ENCODE measurements around the gene DOCK3. TPM values are rescaled to one million over a fixed set of nuclear protein-coding genes. Genes with fewer than 3 reads are reported as not detected.

DOCK3 gene
- total RNA-seq, 1 experiment from 2014 or later = 0.15 TPM

- ChIA-PET CTCF (no interaction called here), POLR2A (ENCODE audit: unreplicated experiment) (no interaction called here)
- H3K27me3 ChIP-seq (ENCODE audit: low read length) = peaks cover 30% of the 10 kb centered on the region
- no peaks in the 10 kb centered on the region for H3F3A ChIP-seq (ENCODE audit: low read length, unreplicated experiment)
- no peak overlapping the region for H3K4me3 ChIP-seq (ENCODE audit: low read length)
- no peak for TF ChIP-seq EZH2phosphoT487 (IDR thresholded peaks at IDR 0.05; ENCODE audit: borderline replicate concordance, low read length)
- TF ChIP-seq CTCF (conservative IDR thresholded peaks at IDR 0.05; ENCODE audit: low read depth, low read length) = no peak
- TF ChIP-seq EZH2 (IDR thresholded peaks at IDR 0.05; ENCODE audit: low read length, unreplicated experiment) = no peak
- no TSS peak for BruUV-seq (replicated peaks)
- no peaks in the 10 kb centered on the region for H4K20me1 ChIP-seq (ENCODE audit: low read length)
- DNase-seq (no peak), ATAC-seq (no peak)
- no peak overlapping the region for H3K27ac ChIP-seq (ENCODE audit: low read length)
- no peak overlapping the region for H3K9ac ChIP-seq (ENCODE audit: low read length)
- H3K4me2 ChIP-seq (ENCODE audit: low read length) = no peak overlapping the region
- no peaks in the 10 kb centered on the region for H3K9me2 ChIP-seq (replicated peaks; ENCODE audit: low read length)
- no peaks in the 10 kb centered on the region for H3K79me2 ChIP-seq (ENCODE audit: low read length)
- H3K4me1 ChIP-seq (ENCODE audit: insufficient read depth, low read length) = no peaks in the 10 kb centered on the region
- intact Hi-C loops (cut with micrococcal nuclease) = no loop called here
- H2AFZ ChIP-seq (ENCODE audit: low read length) = no peak overlapping the region
- no peaks in the 10 kb centered on the region for H3K36me3 ChIP-seq (ENCODE audit: low read depth, low read length)
- H3K9me3 ChIP-seq (ENCODE audit: low read length) = no peaks in the 10 kb centered on the region
Observed at GRCh38 chr3:50724831-50725230, 50.1 kb downstream of the DOCK3 start.

GRCh38 chr3:50734985-50735384 lies 60.3 kb downstream of the DOCK3 start:
- intact Hi-C loops (cut with micrococcal nuclease) = no loop called here
- no peaks in the 10 kb centered on the region for H3K27me3 ChIP-seq (ENCODE audit: low read length)
- H3K9me2 ChIP-seq (replicated peaks; ENCODE audit: low read length) = no peaks in the 10 kb centered on the region
- ChIA-PET CTCF (no interaction called here), POLR2A (ENCODE audit: unreplicated experiment) (no interaction called here)
- H3K4me3 ChIP-seq (ENCODE audit: low read length) = no peak overlapping the region
- H3K9ac ChIP-seq (ENCODE audit: low read length) = no peak overlapping the region
- no peaks in the 10 kb centered on the region for H3F3A ChIP-seq (ENCODE audit: low read length, unreplicated experiment)
- TF ChIP-seq EZH2phosphoT487 (IDR thresholded peaks at IDR 0.05; ENCODE audit: borderline replicate concordance, low read length) (no peak), CTCF (conservative IDR thresholded peaks at IDR 0.05; ENCODE audit: low read depth, low read length) (no peak), EZH2 (IDR thresholded peaks at IDR 0.05; ENCODE audit: low read length, unreplicated experiment) (no peak)
- H3K79me2 ChIP-seq (ENCODE audit: low read length) = no peaks in the 10 kb centered on the region
- H3K36me3 ChIP-seq (ENCODE audit: low read depth, low read length) = no peaks in the 10 kb centered on the region
- no peak overlapping the region for H2AFZ ChIP-seq (ENCODE audit: low read length)
- no peak overlapping the region for H3K4me2 ChIP-seq (ENCODE audit: low read length)
- no peaks in the 10 kb centered on the region for H3K9me3 ChIP-seq (ENCODE audit: low read length)
- ATAC-seq (no peak), DNase-seq (no peak)
- no peaks in the 10 kb centered on the region for H3K4me1 ChIP-seq (ENCODE audit: insufficient read depth, low read length)
- H3K27ac ChIP-seq (ENCODE audit: low read length) = no peak overlapping the region
- no peaks in the 10 kb centered on the region for H4K20me1 ChIP-seq (ENCODE audit: low read length)
- BruUV-seq (replicated peaks) = no TSS peak

- no peak overlapping the region for H2AFZ ChIP-seq (ENCODE audit: low read length)
- intact Hi-C loops (cut with micrococcal nuclease) = no loop called here
- H3K9ac ChIP-seq (ENCODE audit: low read length) = no peak overlapping the region
- no peaks in the 10 kb centered on the region for H3K4me1 ChIP-seq (ENCODE audit: insufficient read depth, low read length)
- H3K4me3 ChIP-seq (ENCODE audit: low read length) = no peak overlapping the region
- H4K20me1 ChIP-seq (ENCODE audit: low read length) = no peaks in the 10 kb centered on the region
- DNase-seq = no peak
- no peak overlapping the region for H3K27ac ChIP-seq (ENCODE audit: low read length)
- no TSS peak for BruUV-seq (replicated peaks)
- no peaks in the 10 kb centered on the region for H3K9me2 ChIP-seq (replicated peaks; ENCODE audit: low read length)
- H3F3A ChIP-seq (ENCODE audit: low read length, unreplicated experiment) = no peaks in the 10 kb centered on the region
- peaks cover 6% of the 10 kb centered on the region; the same call in 1 of the 2 replicates for H3K27me3 ChIP-seq (ENCODE audit: low read length)
- no peak overlapping the region for H3K4me2 ChIP-seq (ENCODE audit: low read length)
- no peaks in the 10 kb centered on the region for H3K9me3 ChIP-seq (ENCODE audit: low read length)
- no peaks in the 10 kb centered on the region for H3K36me3 ChIP-seq (ENCODE audit: low read depth, low read length)
- TF ChIP-seq EZH2 (IDR thresholded peaks at IDR 0.05; ENCODE audit: low read length, unreplicated experiment) (no peak), EZH2phosphoT487 (IDR thresholded peaks at IDR 0.05; ENCODE audit: borderline replicate concordance, low read length) (no peak), CTCF (conservative IDR thresholded peaks at IDR 0.05; ENCODE audit: low read depth, low read length) (no peak)
- ATAC-seq = no peak
- H3K79me2 ChIP-seq (ENCODE audit: low read length) = no peaks in the 10 kb centered on the region
- ChIA-PET POLR2A (ENCODE audit: unreplicated experiment) (no interaction called here), CTCF (interaction anchor here (0.6 kb wide), 1 partner anchor 84 kb away, joined by 3 read pairs; no protein-coding TSS in a partner anchor)
Observed at GRCh38 chr3:50737193-50737905, 62.6 kb downstream of the DOCK3 start.

Measured in PC-3 (cell line).